Amygdala (tissue), 56 donors: Measurements from ENCODE around the gene PLCD3.
"Not testable (repeated sequence)": the region's sequence is repeated elsewhere in the genome, so short reads cannot be mapped to it uniquely, and the experiment has no call there.

Experiments
- DNase-seq, 56 donors: peaks; one replicate each; lab custom pipeline; 2025; lab: John Stamatoyannopoulos, UW

Gene PLCD3

GRCh38 chr17:45135192-45135977 is 3.1 kb upstream of the PLCD3 start, which contains the start of gene ACBD4:
TSS of gene ACBD4 (plus strand) at chr17:45135687. CDS start at chr17:45136145, 458 bp downstream.
- DNase-seq: peak; percentile 77 to 98 (median 88)

DNA sequence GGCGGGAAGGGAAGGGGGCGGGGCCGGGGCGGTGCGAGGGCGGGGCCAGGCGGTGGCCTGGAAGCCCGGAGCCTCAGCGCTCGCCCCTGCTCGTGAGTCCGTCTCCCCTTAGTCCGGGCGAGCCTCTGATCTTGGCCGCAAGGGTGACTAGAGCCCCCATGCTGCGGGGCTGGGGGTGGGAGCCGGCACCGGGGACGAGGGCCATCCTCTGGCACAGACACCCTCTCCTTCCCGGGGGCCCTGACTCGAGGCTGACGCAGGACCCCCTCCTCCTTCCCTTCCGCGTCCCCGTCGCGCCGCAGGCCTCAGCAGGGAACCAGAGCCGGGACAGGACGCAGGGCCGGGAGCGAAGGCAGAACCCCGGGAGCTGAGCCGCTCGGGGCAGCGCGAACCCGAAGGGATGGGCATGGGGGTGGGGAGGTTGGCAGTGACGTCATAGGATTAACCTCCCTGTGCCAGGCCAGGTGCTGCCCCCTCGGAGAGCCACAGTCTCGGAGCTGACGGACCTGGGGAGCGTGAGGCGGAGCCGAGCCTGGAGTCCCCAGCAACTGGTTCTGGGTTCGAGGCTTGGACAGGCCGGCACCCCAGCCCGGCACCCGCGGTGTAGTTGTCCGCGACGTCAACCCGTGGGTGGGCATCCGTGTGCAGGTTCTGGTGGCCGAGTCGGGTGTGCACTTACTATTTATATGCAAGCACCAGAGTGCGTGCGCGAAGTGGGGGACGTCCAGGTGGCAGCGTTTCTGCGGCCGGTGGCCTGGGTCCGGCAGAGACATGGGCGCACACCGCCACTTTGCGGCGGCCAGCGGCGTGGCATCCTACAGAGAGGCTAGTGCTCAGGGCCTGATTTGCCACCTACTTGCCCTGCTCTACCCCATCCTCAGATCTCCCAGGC is 503 bp upstream of the PLCD3 start:
- DNase-seq: peak in 52 of 56 donors; percentile 22 to 78 (median 62)

- peak in 10 of 56 donors; percentile 11 to 58 (median 33) for DNase-seq
Measured at GRCh38 chr17:45131616-45132319, 547 bp downstream of the PLCD3 start.

- no peak for DNase-seq
Measured at GRCh38 chr17:45130681-45131615, 1.4 kb downstream of the PLCD3 start.

DNA sequence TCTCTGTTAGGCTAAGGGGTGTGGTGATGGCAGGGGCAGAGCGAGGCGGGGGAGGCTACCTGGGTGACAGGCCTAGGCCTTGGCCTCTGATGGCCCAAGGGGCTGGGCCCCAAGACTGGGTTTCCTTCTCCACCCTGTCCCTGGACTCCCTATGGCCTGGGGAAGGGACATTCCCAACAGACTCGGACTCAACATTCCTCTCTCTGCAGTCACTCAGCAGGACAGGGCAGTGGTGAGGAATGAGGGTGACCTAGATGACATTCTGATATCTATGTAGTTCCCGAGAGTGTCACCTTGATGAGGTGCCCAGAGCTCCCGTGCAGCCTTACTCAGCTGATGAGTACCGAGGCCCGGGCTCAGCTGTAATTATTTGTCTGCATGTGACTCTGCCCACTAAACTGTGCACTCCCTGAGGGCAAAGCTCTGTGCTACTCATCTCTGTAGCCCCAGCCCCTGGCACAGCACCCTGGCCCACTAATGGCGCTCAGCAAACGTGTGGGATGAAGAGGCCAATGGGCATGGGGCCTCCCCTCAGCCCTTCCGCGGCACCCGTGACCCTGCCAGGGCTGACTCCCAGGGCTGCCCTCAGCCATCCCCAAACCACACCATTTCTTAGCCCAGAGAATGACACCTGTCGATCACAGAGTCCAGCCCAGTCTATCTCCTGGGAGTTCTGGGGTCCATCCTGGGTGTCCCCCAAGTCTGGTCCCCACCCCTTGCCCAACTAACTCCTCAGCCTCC is 2.2 kb downstream of the PLCD3 start:
- DNase-seq: no peak

DNA sequence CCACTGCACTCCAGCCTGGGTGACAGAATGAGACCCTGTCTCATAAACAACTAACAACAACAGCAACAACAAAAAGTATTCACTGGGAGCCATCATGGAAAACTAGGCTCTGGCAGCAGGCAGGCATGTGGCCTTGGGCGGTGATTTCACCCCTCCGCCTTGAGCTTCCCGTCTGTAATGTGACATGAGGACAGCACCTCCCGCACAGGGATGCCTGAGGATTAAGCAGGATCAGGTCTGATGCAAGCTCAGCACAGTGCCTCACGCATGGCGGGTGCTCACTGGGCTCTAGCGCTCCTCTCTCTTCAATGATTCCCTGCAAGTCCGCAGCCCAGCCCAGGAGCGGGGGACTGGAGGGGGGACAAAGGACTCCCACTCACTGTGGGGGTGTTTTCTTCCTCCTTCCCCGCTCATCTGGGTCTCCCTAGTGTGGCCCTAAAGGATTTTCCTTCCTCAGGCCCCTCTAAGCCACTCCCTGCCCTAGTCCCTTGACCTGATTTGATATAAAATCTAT is 2.8 kb downstream of the PLCD3 start:
- peak in 1 of 56 donors; percentile 10 for DNase-seq

DNA sequence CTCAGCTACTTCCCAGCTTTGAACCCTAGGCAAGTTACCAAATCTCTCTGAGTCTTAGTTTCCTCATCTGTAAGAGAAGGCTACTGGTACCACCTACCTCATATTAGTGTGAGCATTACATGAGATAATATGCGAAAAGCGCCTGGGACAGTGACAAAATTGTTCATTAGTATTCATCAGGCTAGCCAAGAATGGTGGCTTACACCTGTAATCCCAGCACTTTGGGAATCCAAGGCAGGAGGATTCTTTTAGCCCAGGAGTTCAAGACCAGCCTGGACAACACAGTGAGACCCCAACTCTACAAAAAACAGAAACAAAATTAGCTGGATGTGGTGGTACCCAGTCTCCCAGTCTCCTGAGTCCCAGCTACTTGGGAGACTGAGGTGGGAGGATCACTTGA is 3.3 kb downstream of the PLCD3 start:
- no peak for DNase-seq

GRCh38 chr17:45128331-45128730 is 4.0 kb downstream of the PLCD3 start:
- no peak for DNase-seq

DNA sequence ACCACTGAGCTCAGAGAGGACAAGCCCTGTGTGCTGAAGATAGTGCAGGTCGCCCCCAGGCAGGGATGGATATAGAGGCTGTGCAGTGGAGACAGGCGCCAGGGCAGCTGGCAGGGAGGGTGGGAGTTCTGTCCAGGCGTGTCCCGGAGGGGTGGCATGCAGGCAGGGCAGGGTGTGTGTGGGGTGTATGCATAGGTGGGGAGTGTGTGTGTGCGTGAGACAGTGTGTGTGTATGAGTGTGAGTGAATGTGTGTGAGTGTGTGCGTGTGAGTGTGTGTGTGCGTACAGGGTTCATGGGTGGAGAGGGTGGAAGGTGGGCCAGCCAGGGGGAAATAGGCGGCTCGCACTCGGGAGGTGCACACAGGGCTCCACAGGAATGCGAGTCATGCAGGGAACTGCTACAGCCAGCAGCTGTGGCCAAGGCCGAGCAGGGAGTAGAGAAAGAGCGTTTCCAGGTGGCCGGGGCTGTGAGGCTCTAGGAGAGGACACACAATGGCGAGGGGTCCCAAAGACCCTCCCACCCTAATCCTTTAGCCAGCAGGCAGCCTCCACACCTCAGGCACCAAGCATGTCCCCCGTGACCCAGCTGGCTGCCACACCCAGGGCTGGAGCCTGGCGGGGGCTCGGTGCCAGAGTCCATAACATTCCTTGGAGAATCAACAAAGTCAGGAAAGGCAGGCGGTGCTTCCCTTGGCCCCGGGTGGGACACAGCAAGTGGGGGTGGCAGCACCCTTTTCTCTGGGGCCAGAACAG is 4.6 kb downstream of the PLCD3 start:
- no peak for DNase-seq

- DNase-seq: no peak
Measured at GRCh38 chr17:45127207-45127547, 5.1 kb downstream of the PLCD3 start.

DNA sequence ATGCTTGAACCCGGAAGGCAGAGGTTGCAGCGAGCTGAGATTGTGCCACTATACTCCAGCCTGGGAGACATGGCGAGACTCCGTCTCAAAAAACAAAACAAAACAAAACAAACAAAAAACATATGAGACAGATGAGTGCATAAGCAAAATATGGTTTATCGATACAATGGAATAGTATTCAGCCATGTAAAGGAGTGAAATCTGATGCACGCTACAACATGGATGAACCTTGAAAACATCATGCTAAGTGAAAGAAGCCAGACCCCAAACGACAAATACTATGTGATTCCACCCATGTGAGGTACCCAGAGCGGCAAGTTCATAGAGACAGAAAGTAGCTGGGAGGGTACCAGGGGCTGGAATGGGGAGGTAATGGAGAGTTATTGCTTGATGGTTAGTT is 6.8 kb downstream of the PLCD3 start:
- no peak for DNase-seq

DNA sequence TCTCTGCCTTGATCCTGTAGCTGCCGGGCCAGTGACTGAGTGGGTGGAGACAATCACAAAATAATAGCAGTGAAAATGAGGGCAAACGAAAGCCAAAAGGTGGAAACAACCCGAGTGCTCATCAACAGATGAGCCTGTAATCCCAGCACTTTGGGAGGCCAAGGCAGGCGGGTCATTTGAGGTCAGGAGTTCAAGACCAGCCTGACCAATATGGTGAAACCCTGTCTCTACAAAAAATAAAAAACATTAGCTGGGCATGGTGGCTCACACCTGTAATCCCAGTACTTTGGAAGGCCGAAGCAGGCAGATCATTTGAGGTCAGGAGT is 7.6 kb downstream of the PLCD3 start:
- not testable (repeated sequence) for DNase-seq

DNA sequence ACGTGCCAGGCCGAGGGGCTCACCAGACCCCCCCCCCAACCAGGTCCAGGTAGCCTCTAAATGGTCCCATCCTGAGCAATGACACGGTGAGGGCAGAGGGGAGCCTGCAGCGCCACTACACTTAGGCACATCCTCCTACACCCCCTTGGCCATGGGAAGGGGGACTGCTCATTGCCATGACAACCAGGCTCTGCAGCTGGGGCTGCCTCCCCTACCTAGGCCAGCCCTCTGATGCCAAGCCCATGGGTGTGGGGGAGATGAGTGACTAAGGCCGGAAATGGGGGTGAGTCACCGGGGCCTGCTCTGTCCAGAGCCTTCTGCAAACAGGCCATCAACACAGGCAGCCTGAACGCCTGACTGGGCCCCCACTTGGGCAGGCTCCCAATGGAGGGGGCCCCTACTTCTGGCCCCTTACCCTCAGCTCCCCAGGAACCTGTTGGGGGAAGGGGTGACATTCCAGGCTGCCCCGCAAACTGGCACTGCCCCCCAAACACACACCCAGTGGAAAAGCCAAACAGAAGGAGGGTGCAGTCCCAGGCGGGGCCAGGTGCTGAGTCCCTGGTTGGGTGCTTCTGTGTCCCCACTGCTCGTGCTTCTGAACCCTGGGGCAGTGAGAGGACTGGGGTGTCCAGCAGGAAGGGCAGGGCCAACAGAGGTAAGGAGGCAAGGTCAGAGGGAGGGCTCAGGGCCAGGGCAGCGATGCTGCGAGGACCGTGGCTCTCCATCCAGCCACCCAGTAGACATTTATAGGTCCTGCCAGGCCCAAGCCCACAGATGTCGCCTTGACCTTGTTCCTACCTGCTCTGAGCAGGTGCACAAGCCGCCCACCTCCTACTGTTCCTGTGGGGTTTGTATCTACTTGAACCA is 8.2 kb downstream of the PLCD3 start:
- DNase-seq: no peak

DNA sequence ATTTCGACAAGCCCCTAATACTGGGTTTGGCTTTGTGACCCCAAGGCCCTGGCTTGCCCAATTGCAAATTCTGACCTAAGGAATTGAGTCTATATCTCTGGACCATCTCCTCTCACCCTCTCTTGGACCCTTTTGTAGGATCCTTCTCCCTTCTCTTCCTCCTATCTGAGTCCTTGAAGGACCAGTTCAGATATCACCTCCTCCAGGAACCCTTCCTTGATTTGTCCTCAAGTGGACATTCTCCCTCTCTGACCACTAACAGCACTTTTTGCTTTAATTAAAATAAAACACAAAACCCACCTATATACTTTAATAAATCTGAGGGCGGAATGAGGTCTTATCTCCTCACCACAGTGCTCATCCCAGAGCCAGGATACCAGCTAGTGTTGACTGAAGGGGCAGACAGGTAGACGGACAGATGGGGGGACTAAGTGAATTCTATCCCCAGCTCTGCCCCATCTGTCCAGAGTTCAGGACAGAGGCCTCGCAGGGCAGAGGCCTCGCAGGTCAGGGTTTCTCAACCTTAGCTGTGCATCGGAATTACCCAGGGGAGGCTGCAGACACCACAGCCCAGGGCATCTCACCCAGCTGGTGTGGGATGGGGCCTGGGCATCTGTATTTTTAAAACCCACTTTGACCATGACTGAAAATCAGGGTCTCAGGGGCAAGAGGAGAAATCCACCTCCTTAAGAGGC is 9.1 kb downstream of the PLCD3 start:
- DNase-seq: no peak

GRCh38 chr17:45121055-45121454 is 11.3 kb downstream of the PLCD3 start:
- no peak for DNase-seq

GRCh38 chr17:45120558-45120957 is 11.8 kb downstream of the PLCD3 start:
- no peak for DNase-seq

- no peak for DNase-seq
Measured at GRCh38 chr17:45119964-45120363, 12.4 kb downstream of the PLCD3 start.
